RKO (cell line): Measurements from ENCODE around the gene SMARCB1.
"Not testable (repeated sequence)": the region's sequence is repeated elsewhere in the genome, so short reads cannot be mapped to it uniquely, and the experiment has no call there.

Experiments
- DNase-seq: peaks from one replicate; pipeline ENCODE4 v3.0.0-alpha.2; 2016; ENCODE audit warnings: low spot score

SMARCB1 gene

GRCh38 chr22:23846081-23846469, 59.3 kb downstream of the SMARCB1 start:
- no peak for DNase-seq

- no peak for DNase-seq
Observed at GRCh38 chr22:23847310-23847920, 60.6 kb downstream of the SMARCB1 start.

GRCh38 chr22:23847991-23848864, 61.5 kb downstream of the SMARCB1 start:
- no peak for DNase-seq

- DNase-seq: peak; percentile 77
Observed at GRCh38 chr22:23849009-23850006, 62.5 kb downstream of the SMARCB1 start.

- DNase-seq: no peak
Observed at GRCh38 chr22:23850136-23850611, 63.4 kb downstream of the SMARCB1 start.

- DNase-seq: peak; percentile 55
Observed at GRCh38 chr22:23856721-23857605, 70.2 kb downstream of the SMARCB1 start.

GRCh38 chr22:23857606-23858483, 71.1 kb downstream of the SMARCB1 start, which contains the start of gene SLC2A11:
SLC2A11 (plus strand) TSS chr22:23857875; CDS start chr22:23858000, 125 bp downstream.
- DNase-seq: peak; percentile 99

GRCh38 chr22:23858484-23858815, 71.7 kb downstream of the SMARCB1 start:
- no peak for DNase-seq

GRCh38 chr22:23859201-23859600, 72.4 kb downstream of the SMARCB1 start:
- no peak for DNase-seq

- DNase-seq: not testable (repeated sequence)
Observed at GRCh38 chr22:23860187-23860586, 73.4 kb downstream of the SMARCB1 start.

GRCh38 chr22:23862103-23862502, 75.3 kb downstream of the SMARCB1 start:
- DNase-seq: peak; percentile 63

GRCh38 chr22:23864499-23865154, 77.9 kb downstream of the SMARCB1 start:
- not testable (repeated sequence) for DNase-seq

- DNase-seq: no peak
Observed at GRCh38 chr22:23868580-23868979, 81.8 kb downstream of the SMARCB1 start.

- DNase-seq: no peak
Observed at GRCh38 chr22:23874871-23875270, 88.1 kb downstream of the SMARCB1 start.

- no peak for DNase-seq
Observed at GRCh38 chr22:23875801-23876200, 89.0 kb downstream of the SMARCB1 start.

- no peak for DNase-seq
Observed at GRCh38 chr22:23877566-23877965, 90.8 kb downstream of the SMARCB1 start.

- DNase-seq: no peak
Observed at GRCh38 chr22:23878219-23878618, 91.5 kb downstream of the SMARCB1 start.

- no peak for DNase-seq
Observed at GRCh38 chr22:23882370-23882769, 95.6 kb downstream of the SMARCB1 start.

GRCh38 chr22:23883658-23884057, 96.9 kb downstream of the SMARCB1 start:
- DNase-seq: no peak
